ENCODE measurements around the gene TMEM45B. TPM values are rescaled to one million over a fixed set of nuclear protein-coding genes. Genes with fewer than 3 reads are reported as not detected.
"Not testable (repeated sequence)": the region's sequence is repeated elsewhere in the genome, so short reads cannot be mapped to it uniquely, and the experiment has no call there.

Gene TMEM45B
- total RNA-seq (2014; rRNA removed; shearing (Covaris generic)), result not detected in 2 replicates

- no peaks in the 10 kb centered on the region for H3K4me1 ChIP-seq
- H3K9me3 ChIP-seq (replicated peaks), result no peaks in the 10 kb centered on the region
- no peaks in the 10 kb centered on the region for H3K36me3 ChIP-seq
- H3K4me3 ChIP-seq, result no peak within 1 kb of the TSS
- H3K27ac ChIP-seq, result no peak within 1 kb of the TSS
- DNase-seq, result no peak
- H3K27me3 ChIP-seq, result no peaks in the 10 kb centered on the region
These were observed at the start of gene TMEM45B for GRCh38 chr11:129815596-129816461. TMEM45B (plus strand) TSS chr11:129815848; CDS start chr11:129852483, 36,635 bp downstream.

GRCh38 chr11:129766898-129767604, 48.6 kb upstream of the TMEM45B start:
- H3K4me1 ChIP-seq, result no peaks in the 10 kb centered on the region
- no peaks in the 10 kb centered on the region for H3K27me3 ChIP-seq
- H3K9me3 ChIP-seq (replicated peaks), result no peaks in the 10 kb centered on the region
- H3K4me3 ChIP-seq, result no peak overlapping the region
- peak; percentile 17 to 39 for DNase-seq
- H3K36me3 ChIP-seq, result no peaks in the 10 kb centered on the region
- no peak overlapping the region for H3K27ac ChIP-seq

- no peaks in the 10 kb centered on the region for H3K4me1 ChIP-seq
- H3K27me3 ChIP-seq, result no peaks in the 10 kb centered on the region
- H3K27ac ChIP-seq, result no peak overlapping the region
- no peaks in the 10 kb centered on the region for H3K9me3 ChIP-seq (replicated peaks)
- DNase-seq, result no peak
- H3K36me3 ChIP-seq, result no peaks in the 10 kb centered on the region
- H3K4me3 ChIP-seq, result no peak overlapping the region
These were observed 47.8 kb upstream of the TMEM45B start for GRCh38 chr11:129767827-129768226.

- Histone ChIP-seq H3K4me1 (no peaks in the 10 kb centered on the region), H3K27ac (no peak overlapping the region), H3K4me3 (no peak overlapping the region), H3K36me3 (no peaks in the 10 kb centered on the region), H3K9me3 (replicated peaks) (no peaks in the 10 kb centered on the region), H3K27me3 (no peaks in the 10 kb centered on the region)
- no peak for DNase-seq
These were observed 47.3 kb upstream of the TMEM45B start for GRCh38 chr11:129768356-129768755.

GRCh38 chr11:129769059-129769458, 46.6 kb upstream of the TMEM45B start:
- Histone ChIP-seq H3K4me3 (no peak overlapping the region), H3K36me3 (no peaks in the 10 kb centered on the region), H3K9me3 (replicated peaks) (no peaks in the 10 kb centered on the region), H3K27me3 (no peaks in the 10 kb centered on the region), H3K4me1 (no peaks in the 10 kb centered on the region), H3K27ac (no peak overlapping the region)
- DNase-seq, result no peak

- Histone ChIP-seq H3K4me3 (no peak overlapping the region), H3K4me1 (no peaks in the 10 kb centered on the region), H3K9me3 (replicated peaks) (no peaks in the 10 kb centered on the region), H3K36me3 (no peaks in the 10 kb centered on the region), H3K27ac (no peak overlapping the region), H3K27me3 (no peaks in the 10 kb centered on the region)
- DNase-seq, result no peak
These were observed 44.7 kb upstream of the TMEM45B start for GRCh38 chr11:129770993-129771392.

GRCh38 chr11:129771456-129771855, 44.2 kb upstream of the TMEM45B start:
- not testable (repeated sequence) for H3K4me3 ChIP-seq; H3K27ac ChIP-seq; DNase-seq; H3K36me3 ChIP-seq; H3K27me3 ChIP-seq; H3K9me3 ChIP-seq (replicated peaks); H3K4me1 ChIP-seq

- no peaks in the 10 kb centered on the region for H3K27me3 ChIP-seq
- H3K27ac ChIP-seq, result no peak overlapping the region
- H3K4me1 ChIP-seq, result no peaks in the 10 kb centered on the region
- H3K4me3 ChIP-seq, result no peak overlapping the region
- no peak for DNase-seq
- no peaks in the 10 kb centered on the region for H3K9me3 ChIP-seq (replicated peaks)
- no peaks in the 10 kb centered on the region for H3K36me3 ChIP-seq
These were observed 36.8 kb upstream of the TMEM45B start for GRCh38 chr11:129778877-129779276.

GRCh38 chr11:129779342-129779741, 36.3 kb upstream of the TMEM45B start:
- Histone ChIP-seq H3K27me3 (no peaks in the 10 kb centered on the region), H3K36me3 (no peaks in the 10 kb centered on the region), H3K4me1 (no peaks in the 10 kb centered on the region), H3K27ac (no peak overlapping the region), H3K9me3 (replicated peaks) (no peaks in the 10 kb centered on the region), H3K4me3 (no peak overlapping the region)
- no peak for DNase-seq

- peak in 1 of 2 experiments; percentile 20 for DNase-seq
- no peaks in the 10 kb centered on the region for H3K9me3 ChIP-seq (replicated peaks)
- no peak overlapping the region for H3K27ac ChIP-seq
- H3K4me1 ChIP-seq, result no peaks in the 10 kb centered on the region
- H3K4me3 ChIP-seq, result no peak overlapping the region
- no peaks in the 10 kb centered on the region for H3K27me3 ChIP-seq
- no peaks in the 10 kb centered on the region for H3K36me3 ChIP-seq
These were observed 30.1 kb upstream of the TMEM45B start for GRCh38 chr11:129785383-129786111.

GRCh38 chr11:129786112-129786416, 29.6 kb upstream of the TMEM45B start:
- H3K4me1 ChIP-seq; H3K4me3 ChIP-seq; H3K27ac ChIP-seq; H3K9me3 ChIP-seq (replicated peaks); H3K36me3 ChIP-seq; DNase-seq; H3K27me3 ChIP-seq: not testable (repeated sequence)

GRCh38 chr11:129787532-129788155, 28.0 kb upstream of the TMEM45B start:
- Histone ChIP-seq H3K36me3 (no peaks in the 10 kb centered on the region), H3K27me3 (no peaks in the 10 kb centered on the region), H3K4me3 (no peak overlapping the region), H3K9me3 (replicated peaks) (no peaks in the 10 kb centered on the region), H3K4me1 (no peaks in the 10 kb centered on the region), H3K27ac (no peak overlapping the region)
- no peak for DNase-seq

- DNase-seq, result no peak
These were observed 27.4 kb upstream of the TMEM45B start for GRCh38 chr11:129788278-129788677.

GRCh38 chr11:129790106-129790505, 25.5 kb upstream of the TMEM45B start:
- no peaks in the 10 kb centered on the region for H3K36me3 ChIP-seq
- DNase-seq, result no peak
- H3K4me1 ChIP-seq, result no peaks in the 10 kb centered on the region
- H3K27me3 ChIP-seq, result no peaks in the 10 kb centered on the region
- no peaks in the 10 kb centered on the region for H3K9me3 ChIP-seq (replicated peaks)
- no peak overlapping the region for H3K27ac ChIP-seq
- no peak overlapping the region for H3K4me3 ChIP-seq

More at GRCh38 chr11:129788278-129788677, 27.4 kb upstream of the TMEM45B start:
- Histone ChIP-seq H3K4me1 (no peaks in the 10 kb centered on the region), H3K36me3 (no peaks in the 10 kb centered on the region), H3K9me3 (replicated peaks) (no peaks in the 10 kb centered on the region), H3K27me3 (no peaks in the 10 kb centered on the region), H3K4me3 (no peak overlapping the region), H3K27ac (no peak overlapping the region)

GRCh38 chr11:129791515-129791914, 24.1 kb upstream of the TMEM45B start:
- Histone ChIP-seq H3K4me1 (no peaks in the 10 kb centered on the region), H3K36me3 (no peaks in the 10 kb centered on the region), H3K27ac (no peak overlapping the region), H3K9me3 (replicated peaks) (no peaks in the 10 kb centered on the region), H3K27me3 (no peaks in the 10 kb centered on the region), H3K4me3 (no peak overlapping the region)
- DNase-seq, result no peak
